Measurements from ENCODE around the gene STRC.
"Not testable (repeated sequence)": the region's sequence is repeated elsewhere in the genome, so short reads cannot be mapped to it uniquely, and the experiment has no call there.

STRC gene

DNA sequence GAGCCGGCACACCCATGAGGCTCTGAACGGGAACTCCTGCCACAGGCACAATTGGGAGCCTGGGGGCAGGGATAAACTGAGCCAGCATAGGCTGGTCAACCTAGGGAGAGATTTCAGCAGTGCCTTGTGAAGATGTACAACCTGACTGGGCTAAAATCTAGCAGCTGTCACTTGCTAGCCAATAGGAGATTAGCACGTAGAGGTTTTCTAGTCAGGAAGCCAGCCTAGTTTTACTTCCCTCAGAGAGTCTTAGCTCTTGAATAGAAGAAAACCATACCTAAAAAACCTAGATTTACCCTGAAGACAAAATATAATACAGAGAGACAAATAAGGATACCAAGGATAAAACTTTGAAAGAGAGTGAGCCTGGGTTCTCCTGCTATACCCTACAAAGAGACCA is 55.8 kb downstream of the STRC start:
- not testable (repeated sequence) for DNase-seq

DNA sequence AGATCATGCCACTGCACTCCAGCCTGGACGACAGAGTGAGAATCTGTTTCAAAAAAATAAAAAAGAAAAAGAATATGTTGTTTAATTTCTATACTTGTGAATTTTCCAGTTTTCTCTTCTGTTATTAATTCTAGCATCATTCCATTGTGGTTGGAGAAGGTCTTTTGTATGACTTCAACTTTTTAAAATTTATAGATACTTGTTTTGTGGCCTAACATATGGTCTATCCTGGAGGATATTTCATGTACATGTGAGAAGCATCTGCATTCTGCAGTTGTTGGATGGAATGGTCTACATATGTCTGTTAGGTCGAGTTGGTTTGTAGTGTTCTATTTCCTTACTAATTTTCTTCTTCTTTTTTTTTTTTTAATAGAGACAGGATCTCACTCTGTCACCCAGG is 65.6 kb downstream of the STRC start:
- DNase-seq = no peak

DNA sequence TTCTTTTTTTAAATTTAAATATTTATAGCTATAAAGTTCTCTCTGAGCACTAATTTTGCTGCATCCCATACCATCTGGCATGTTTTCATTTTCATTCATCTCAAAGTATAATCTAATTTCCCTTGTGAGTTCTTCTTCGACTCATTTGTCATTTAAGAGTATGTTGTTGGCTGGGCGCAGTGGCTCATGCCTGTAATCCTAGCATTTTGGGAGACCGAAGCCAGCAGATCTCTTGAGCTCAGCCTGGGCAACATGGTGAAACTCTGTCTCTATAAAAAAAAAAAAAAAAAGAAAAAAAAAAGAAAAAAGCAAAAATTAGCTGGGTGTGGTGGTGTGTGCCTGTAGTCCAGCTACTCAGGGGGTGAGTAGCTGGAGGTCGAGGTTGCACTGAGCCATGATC is 66.3 kb downstream of the STRC start:
- DNase-seq = no peak

DNA sequence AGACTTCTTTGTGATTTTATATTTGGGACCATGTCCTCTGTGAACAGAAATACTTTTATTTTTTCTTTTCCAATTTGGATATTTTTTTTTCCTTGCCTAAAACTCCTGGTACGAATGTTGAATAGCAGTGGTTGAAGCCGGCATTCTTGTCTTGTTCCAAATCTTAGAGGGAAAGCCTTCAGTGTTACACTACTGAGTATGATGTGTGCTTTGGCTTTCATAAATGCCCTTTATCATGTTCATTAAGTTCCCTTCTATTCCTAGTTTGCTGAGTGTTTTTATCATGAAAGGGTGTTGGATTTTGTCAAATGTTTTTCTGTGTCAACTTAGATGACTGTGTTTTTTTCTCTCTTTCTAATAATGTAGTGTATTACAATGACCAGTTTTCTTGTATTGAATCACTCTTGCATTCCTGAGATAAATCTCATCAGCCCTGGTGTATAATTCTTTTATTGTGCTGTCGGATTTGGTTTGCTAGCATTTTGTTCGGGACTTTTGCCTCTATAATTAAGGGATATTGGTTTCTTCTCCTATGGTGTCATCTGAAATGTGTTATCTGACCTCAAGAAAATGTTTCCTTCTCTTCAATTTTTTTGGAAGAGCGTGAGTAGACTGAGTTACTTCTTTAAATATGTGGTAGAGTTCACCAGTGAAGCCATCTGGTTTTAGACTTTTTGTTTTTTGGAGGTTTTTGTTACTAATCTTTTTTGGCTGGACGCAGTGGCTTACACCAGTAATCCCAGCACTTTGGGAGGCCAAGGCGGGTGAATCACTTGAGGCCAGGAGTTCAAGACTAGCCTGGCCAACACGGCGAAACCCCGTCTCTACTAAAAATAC is 67.9 kb downstream of the STRC start:
- DNase-seq = no peak
